ENCODE results near the gene UBD.

The UBD gene

DNA sequence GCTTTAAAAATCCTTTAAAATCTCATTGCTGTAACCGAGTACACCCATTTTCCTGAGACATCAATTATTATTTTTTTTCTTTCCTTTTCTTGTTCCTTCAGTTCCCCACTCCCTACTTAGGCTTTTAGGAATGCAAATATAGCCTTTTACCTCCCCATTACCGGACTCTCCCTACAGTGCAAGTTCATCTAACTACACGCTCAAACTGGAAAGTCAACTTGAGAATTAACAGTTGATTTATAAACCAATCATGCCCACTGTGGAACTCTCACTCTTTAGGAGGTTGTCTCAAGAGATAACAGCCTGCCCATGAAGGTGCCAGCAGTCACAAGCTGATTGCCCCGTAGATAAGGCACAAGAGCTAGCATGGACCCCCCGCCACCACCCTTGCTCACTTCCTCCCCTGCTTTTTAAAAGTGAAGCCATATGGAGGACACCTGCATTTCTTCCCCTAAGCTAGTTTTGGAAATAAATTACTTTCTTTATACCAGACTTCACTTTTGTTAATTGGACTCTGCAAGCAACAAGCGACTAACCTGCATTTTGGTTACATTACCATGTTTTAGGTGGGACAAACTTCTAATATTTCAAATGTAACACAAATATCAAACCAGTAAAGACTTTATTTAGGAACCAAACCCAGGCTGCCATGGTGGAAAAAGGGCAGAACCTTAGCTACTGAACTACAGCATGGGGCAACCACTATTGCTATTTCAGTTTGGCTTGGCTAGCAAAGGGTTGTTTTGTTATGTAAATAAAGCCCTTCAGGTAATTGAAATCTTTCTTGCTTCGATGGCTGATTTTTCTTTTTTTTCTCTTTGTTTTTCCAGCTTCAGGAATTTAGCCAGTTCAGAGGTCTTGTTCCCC is 34.9 kb downstream of the UBD start (continued):
- TF ChIP-seq ZFP3 (CRISPR knock-in tag; IDR thresholded peaks at IDR 0.05) (no peak), ISL1 (CRISPR knock-in tag; IDR thresholded peaks at IDR 0.05) (no peak)

DNA sequence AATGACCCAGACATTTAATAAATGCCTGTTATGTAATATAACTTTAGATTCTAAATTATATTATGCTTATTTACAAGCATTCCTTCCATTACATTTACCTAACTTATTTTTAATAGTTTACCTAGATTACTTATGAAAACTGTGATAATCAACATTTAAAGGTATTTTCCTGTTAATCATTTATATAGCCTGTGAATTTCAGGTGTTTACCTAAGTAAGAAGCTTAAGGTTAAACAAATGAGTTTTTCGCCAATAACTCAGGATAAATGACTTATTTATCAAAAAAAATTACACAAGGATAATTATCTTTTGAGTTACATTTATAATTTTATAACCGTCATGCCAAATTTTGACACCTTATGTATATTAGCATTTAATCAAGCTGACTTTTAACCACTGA is 35.5 kb downstream of the UBD start:
- no peak for ATAC-seq

DNA sequence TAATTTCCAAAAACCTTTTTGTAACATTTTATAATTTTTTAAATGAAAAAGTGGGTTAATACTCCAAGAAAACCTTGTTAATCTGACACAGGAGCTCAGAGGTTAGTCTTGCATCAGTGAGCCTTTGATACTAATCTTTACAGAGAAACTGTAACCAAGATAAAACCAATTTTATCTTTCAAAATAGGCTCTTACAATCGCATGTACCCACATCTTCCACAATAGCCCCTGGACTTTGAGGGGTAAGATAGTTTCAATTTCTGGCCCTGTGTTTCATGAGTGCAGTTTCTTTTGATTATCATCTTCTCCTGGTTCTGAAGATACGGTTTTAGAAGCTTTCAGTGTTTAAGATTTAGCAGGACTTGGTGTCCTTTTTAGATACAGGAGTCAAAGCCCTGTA is 37.3 kb downstream of the UBD start:
- TF ChIP-seq ZNF565 (CRISPR knock-in tag; conservative IDR thresholded peaks at IDR 0.05; ENCODE audit: low read depth) (no peak), PPARA (CRISPR knock-in tag; IDR thresholded peaks at IDR 0.05; ENCODE audit: borderline replicate concordance) (no peak), TCF4 (CRISPR knock-in tag; IDR thresholded peaks at IDR 0.05; ENCODE audit: borderline replicate concordance) (no peak), PATZ1 (CRISPR knock-in tag; IDR thresholded peaks at IDR 0.05; ENCODE audit: borderline replicate concordance) (no peak), ZNF8 (CRISPR knock-in tag; IDR thresholded peaks at IDR 0.05) (no peak), TSHZ2 (CRISPR knock-in tag; IDR thresholded peaks at IDR 0.05) (no peak), ZC3H10 (CRISPR knock-in tag; IDR thresholded peaks at IDR 0.05) (no peak), CSDC2 (CRISPR knock-in tag; IDR thresholded peaks at IDR 0.05) (no peak), ZNF70 (CRISPR knock-in tag; IDR thresholded peaks at IDR 0.05) (no peak), CSRNP3 (CRISPR knock-in tag; IDR thresholded peaks at IDR 0.05) (no peak), BACH2 (CRISPR knock-in tag; IDR thresholded peaks at IDR 0.05; ENCODE audit: borderline replicate concordance) (no peak), ZFP30 (CRISPR knock-in tag; IDR thresholded peaks at IDR 0.05) (no peak), ESRRG (CRISPR knock-in tag; IDR thresholded peaks at IDR 0.05) (no peak), RARB (CRISPR knock-in tag; IDR thresholded peaks at IDR 0.05) (no peak)
- TF ChIP-seq, protein P1, sequence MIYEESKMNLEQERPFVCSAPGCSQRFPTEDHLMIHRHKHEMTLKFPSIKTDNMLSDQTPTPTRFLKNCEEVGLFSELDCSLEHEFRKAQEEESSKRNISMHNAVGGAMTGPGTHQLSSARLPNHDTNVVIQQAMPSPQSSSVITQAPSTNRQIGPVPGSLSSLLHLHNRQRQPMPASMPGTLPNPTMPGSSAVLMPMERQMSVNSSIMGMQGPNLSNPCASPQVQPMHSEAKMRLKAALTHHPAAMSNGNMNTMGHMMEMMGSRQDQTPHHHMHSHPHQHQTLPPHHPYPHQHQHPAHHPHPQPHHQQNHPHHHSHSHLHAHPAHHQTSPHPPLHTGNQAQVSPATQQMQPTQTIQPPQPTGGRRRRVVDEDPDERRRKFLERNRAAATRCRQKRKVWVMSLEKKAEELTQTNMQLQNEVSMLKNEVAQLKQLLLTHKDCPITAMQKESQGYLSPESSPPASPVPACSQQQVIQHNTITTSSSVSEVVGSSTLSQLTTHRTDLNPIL (CRISPR knock-in tag; IDR thresholded peaks at IDR 0.05; ENCODE audit: low read depth): no peak
- no peak for ATAC-seq

More for the DNA sequence above, 35.5 kb downstream of the UBD start:
- TF ChIP-seq ZFP30 (CRISPR knock-in tag; IDR thresholded peaks at IDR 0.05) (no peak), ZC3H10 (CRISPR knock-in tag; IDR thresholded peaks at IDR 0.05) (no peak), ZNF70 (CRISPR knock-in tag; IDR thresholded peaks at IDR 0.05) (no peak), TCF4 (CRISPR knock-in tag; IDR thresholded peaks at IDR 0.05; ENCODE audit: borderline replicate concordance) (no peak), ARNTL (CRISPR knock-in tag; IDR thresholded peaks at IDR 0.05; ENCODE audit: borderline replicate concordance, low read depth) (no peak)

- no peak for ATAC-seq
- no peak for TF ChIP-seq ESRRG (CRISPR knock-in tag; IDR thresholded peaks at IDR 0.05)
Measured at GRCh38 chr6:29521006-29521680, 38.4 kb downstream of the UBD start.

Data from SK-N-SH treated with all-trans-retinoic acid at 6 μM for 48 hours (cell line).